ENCODE data around the gene CPSF4L.

- TF ChIP-seq CTCF (IDR thresholded peaks at IDR 0.05; ENCODE audit: extremely low read depth in 1 of 2, insufficient read depth in 1 of 2, low read depth in 1 of 2, low read length in 2 of 2) (no peak), POLR2A (IDR thresholded peaks at IDR 0.05; ENCODE audit: low read depth, low read length) (no peak), POLR2AphosphoS5 (IDR thresholded peaks at IDR 0.05; ENCODE audit: insufficient read depth, low read depth, low read length) (no peak), JUN (IDR thresholded peaks at IDR 0.05; ENCODE audit: borderline replicate concordance, insufficient read depth, insufficient read length, low read depth) (no peak), MAX (IDR thresholded peaks at IDR 0.05; ENCODE audit: insufficient read depth, insufficient read length) (no peak), GATA2 (IDR thresholded peaks at IDR 0.05; ENCODE audit: insufficient read depth, insufficient read length, low read depth, low read length) (no peak), FOS (IDR thresholded peaks at IDR 0.05; ENCODE audit: borderline replicate concordance, insufficient read depth, low read length) (no peak), MYC (IDR thresholded peaks at IDR 0.05; ENCODE audit: low read depth, low read length) (no peak)
These were observed at the start of gene CPSF4L for GRCh38 chr17:73261617-73261951.

Measured in endothelial cell of umbilical vein (primary cell).